ENCODE measurements around the gene CD40.

Gene CD40

DNA sequence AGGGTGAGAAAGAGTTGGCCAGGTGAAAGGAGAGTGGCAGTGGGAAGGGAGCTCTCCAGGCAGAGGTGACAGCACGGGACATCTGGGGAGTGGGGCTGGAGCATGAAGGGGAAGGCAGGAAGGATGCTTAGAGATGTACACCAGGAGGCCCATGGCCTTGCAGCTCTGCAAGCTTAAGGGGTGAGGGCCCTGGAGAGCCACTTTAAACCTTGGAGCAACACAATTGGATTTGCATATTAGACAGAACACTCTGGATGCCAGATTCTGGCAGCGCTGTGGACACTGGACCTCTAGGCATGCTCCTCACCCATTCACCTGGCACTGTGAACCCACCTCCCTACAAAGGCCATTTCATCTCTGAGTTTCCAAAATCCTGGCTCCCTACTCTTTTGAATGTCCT lies 3.7 kb upstream of the CD40 start:
- no peak for DNase-seq (ENCODE audit: low read depth)
- no peak overlapping the region for H3K4me3 ChIP-seq (ENCODE audit: low read depth, low read length)
- TF ChIP-seq, protein P1, sequence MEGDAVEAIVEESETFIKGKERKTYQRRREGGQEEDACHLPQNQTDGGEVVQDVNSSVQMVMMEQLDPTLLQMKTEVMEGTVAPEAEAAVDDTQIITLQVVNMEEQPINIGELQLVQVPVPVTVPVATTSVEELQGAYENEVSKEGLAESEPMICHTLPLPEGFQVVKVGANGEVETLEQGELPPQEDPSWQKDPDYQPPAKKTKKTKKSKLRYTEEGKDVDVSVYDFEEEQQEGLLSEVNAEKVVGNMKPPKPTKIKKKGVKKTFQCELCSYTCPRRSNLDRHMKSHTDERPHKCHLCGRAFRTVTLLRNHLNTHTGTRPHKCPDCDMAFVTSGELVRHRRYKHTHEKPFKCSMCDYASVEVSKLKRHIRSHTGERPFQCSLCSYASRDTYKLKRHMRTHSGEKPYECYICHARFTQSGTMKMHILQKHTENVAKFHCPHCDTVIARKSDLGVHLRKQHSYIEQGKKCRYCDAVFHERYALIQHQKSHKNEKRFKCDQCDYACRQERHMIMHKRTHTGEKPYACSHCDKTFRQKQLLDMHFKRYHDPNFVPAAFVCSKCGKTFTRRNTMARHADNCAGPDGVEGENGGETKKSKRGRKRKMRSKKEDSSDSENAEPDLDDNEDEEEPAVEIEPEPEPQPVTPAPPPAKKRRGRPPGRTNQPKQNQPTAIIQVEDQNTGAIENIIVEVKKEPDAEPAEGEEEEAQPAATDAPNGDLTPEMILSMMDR (conservative IDR thresholded peaks at IDR 0.05; ENCODE audit: low read depth, low read length) = no peak

DNA sequence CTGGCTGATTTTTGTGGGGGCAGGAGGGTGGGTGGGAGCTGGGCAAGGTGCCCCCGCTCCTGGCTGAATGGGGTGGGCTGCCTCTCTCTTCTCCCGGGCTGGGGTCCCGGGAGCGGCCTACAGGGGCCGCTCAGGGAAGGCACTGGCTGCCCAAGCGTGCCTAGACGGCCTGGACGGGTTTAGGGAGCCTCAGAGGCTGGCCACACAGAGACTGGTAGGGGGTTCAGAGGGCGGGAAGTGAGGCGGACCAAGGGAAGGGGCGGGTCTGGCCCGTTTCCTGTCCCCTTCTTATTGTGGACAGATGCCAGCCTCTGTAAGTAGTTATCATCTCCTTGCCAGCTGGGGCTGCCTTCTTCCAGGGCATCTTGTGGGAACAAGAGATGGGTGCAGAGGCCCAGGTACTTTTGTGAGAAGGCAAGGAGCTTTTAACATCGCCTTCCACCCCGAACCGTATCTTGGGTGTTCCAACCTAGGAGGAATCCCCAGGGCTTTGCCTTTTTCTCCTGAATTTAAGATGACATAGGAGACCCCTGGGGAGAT lies 437 bp downstream of the CD40 start:
- H3K4me3 ChIP-seq (ENCODE audit: low read depth, low read length) = peak overlapping the region; percentile 52
- no peak for DNase-seq (ENCODE audit: low read depth)
- TF ChIP-seq, protein P1 (conservative IDR thresholded peaks at IDR 0.05; ENCODE audit: low read depth, low read length) = no peak

DNA sequence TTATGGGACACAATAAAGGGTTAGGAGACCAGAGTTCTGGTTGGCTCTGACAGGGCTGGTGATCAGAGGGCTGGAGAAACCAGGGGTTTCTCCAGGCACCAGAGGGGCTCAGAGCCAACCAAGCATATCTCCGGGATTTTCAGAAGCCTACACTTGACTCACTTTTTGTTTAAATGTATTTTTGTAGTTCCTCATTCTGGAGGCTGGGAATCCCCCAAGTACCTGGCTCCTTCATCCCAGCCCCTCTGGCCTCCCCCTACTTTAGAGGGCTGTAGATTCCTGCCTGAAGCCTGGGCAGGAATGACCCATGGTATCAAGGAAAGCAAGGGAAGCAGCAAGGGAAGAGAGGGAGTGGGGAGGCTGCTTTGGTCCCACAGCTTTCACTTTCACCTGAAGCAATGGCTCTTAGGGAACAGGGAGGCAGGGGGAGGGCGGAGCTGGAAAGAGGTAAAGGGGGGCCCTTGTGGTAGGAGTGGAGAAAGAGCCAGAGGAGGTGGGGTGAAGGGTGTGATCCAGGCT lies 973 bp downstream of the CD40 start:
- DNase-seq (ENCODE audit: low read depth) = no peak
- no peak overlapping the region for H3K4me3 ChIP-seq (ENCODE audit: low read depth, low read length)

DNA sequence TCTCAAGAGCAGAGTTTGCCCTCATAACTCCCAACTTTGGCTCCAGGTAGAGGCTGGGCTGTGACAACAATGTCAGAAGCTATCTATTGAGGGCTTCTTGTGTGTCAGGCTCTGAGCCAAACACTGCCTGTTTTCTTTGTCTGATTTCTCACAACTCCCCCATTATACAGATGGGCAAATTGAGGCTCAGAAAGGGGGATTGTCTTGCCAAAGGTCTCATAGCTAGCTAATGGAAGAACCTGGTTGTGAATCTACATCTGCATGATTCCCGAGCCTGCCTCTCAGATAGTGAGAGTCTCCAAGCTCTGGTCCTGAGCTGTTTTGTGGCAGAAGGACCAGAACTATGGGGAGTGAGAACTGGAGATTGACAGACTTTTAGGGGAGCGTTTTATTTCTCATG lies 1.4 kb downstream of the CD40 start:
- TF ChIP-seq, protein P1 (conservative IDR thresholded peaks at IDR 0.05; ENCODE audit: low read depth, low read length) = no peak
- no peak for DNase-seq (ENCODE audit: low read depth)
- no peak overlapping the region for H3K4me3 ChIP-seq (ENCODE audit: low read depth, low read length)

More for the DNA sequence above, 973 bp downstream of the CD40 start:
- TF ChIP-seq, protein P1 (conservative IDR thresholded peaks at IDR 0.05; ENCODE audit: low read depth, low read length) = no peak

DNA sequence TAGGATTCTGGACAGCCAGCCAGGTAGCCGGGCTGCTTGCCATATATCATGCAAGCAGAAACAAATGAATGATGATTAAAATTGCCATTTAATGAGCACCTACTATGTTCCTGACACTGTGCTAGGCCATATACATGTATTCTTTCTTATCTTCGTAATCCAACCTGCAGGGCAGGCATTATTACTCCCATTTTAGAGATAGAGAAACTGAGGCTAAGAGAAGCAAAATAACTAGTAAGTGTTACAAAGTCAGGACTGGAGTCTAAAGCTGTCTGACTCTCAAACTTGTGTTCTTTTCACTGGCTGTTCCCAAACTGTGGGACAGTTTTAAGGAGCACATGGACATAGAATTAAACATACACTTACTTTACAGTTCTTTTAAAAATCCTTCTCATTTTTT lies 2.0 kb downstream of the CD40 start:
- no peak overlapping the region for H3K4me3 ChIP-seq (ENCODE audit: low read depth, low read length)
- TF ChIP-seq, protein P1 (conservative IDR thresholded peaks at IDR 0.05; ENCODE audit: low read depth, low read length) = no peak
- no peak for DNase-seq (ENCODE audit: low read depth)

DNA sequence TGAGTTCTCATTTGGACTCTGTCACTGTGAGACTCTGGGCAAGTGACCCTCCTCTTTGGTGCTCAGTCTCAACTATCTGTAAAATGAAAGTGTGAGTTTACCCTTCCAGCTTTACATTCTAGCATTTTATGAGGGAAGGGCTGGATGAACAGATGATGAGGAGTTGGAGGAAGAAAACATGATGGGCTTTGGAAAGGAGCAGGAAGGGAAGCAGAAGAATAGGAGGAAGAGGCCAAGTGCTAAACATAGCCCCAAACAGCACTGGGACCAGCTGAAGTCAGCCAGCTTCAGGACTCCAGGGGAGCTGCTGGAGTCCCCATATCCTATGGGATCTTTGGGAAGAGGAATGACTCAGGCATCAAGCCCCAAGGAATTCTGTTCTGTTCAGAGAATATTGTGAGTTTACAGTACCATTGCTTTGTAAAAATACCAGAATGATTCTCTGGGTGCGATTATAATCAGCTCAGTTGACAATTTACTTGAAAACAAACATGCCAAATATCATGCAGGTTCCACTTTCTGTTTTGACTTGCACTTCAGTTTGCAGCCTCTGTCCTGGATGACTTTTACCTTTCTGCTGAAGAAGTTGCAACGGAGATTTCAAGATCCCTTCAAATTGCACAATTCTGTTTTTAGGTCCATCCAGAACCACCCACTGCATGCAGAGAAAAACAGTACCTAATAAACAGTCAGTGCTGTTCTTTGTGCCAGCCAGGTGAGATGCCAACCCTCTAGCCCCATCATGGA lies 3.2 kb downstream of the CD40 start:
- TF ChIP-seq, protein P1 (conservative IDR thresholded peaks at IDR 0.05; ENCODE audit: low read depth, low read length) = no peak
- H3K4me3 ChIP-seq (ENCODE audit: low read depth, low read length) = no peak overlapping the region
- no peak for DNase-seq (ENCODE audit: low read depth)

DNA sequence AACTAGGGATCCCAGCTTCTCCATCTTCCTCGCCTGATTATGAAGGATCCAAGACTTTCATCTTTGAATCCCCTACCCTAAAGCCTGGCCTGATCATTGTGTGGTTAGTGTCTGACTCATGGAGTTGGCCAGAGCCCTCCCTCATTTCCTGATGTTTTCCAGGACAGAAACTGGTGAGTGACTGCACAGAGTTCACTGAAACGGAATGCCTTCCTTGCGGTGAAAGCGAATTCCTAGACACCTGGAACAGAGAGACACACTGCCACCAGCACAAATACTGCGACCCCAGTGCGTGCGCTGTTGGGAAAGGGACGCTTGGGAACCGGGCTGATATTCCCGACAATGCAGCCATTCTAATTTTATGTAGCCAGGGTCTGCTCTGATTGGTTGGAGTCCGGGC lies 4.0 kb downstream of the CD40 start:
- TF ChIP-seq, protein P1 (conservative IDR thresholded peaks at IDR 0.05; ENCODE audit: low read depth, low read length) = no peak
- DNase-seq (ENCODE audit: low read depth) = peak; percentile 56
- H3K4me3 ChIP-seq (ENCODE audit: low read depth, low read length) = no peak overlapping the region
